ENCODE measurements around the gene ALPI.

ALPI gene

DNA sequence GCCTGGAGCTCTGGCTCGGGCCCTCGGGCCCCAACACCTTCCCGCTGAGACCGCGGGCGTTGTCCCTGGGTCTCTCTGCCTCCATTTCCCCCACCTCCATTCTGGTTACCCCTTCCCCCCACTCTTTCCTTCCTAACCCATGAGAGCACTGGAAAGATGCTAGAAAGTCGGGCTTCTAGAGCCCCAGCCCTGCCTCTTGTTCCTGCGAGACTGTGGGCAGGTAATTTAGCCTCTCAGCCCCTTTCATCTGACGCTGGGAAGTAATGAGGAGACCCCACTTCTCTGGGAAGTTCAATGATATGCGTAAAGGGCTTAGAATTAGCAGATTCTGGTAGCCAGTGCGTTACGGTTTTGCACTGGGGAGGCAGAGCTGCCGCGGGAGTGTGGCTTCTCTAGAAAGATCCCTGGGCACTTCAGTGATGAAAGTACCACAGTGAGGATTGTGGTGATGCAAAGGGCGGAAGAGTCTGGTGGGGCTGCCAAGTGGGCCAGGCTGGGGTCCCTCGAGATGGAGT, 47.9 kb downstream of the ALPI start:
- TF ChIP-seq, protein P1, sequence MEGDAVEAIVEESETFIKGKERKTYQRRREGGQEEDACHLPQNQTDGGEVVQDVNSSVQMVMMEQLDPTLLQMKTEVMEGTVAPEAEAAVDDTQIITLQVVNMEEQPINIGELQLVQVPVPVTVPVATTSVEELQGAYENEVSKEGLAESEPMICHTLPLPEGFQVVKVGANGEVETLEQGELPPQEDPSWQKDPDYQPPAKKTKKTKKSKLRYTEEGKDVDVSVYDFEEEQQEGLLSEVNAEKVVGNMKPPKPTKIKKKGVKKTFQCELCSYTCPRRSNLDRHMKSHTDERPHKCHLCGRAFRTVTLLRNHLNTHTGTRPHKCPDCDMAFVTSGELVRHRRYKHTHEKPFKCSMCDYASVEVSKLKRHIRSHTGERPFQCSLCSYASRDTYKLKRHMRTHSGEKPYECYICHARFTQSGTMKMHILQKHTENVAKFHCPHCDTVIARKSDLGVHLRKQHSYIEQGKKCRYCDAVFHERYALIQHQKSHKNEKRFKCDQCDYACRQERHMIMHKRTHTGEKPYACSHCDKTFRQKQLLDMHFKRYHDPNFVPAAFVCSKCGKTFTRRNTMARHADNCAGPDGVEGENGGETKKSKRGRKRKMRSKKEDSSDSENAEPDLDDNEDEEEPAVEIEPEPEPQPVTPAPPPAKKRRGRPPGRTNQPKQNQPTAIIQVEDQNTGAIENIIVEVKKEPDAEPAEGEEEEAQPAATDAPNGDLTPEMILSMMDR (conservative IDR thresholded peaks at IDR 0.05), result no peak
- no peak overlapping the region for H3K27ac ChIP-seq

- no peak overlapping the region for H3K27ac ChIP-seq
- TF ChIP-seq, protein P1 (conservative IDR thresholded peaks at IDR 0.05), result no peak
These were observed 48.5 kb downstream of the ALPI start for GRCh38 chr2:232504438-232504837.

GRCh38 chr2:232505856-232506255, 49.9 kb downstream of the ALPI start:
- TF ChIP-seq, protein P1 (conservative IDR thresholded peaks at IDR 0.05), result no peak
- no peak overlapping the region for H3K27ac ChIP-seq

GRCh38 chr2:232506709-232507108, 50.8 kb downstream of the ALPI start:
- H3K27ac ChIP-seq, result no peak overlapping the region
- TF ChIP-seq, protein P1 (conservative IDR thresholded peaks at IDR 0.05), result no peak

DNA sequence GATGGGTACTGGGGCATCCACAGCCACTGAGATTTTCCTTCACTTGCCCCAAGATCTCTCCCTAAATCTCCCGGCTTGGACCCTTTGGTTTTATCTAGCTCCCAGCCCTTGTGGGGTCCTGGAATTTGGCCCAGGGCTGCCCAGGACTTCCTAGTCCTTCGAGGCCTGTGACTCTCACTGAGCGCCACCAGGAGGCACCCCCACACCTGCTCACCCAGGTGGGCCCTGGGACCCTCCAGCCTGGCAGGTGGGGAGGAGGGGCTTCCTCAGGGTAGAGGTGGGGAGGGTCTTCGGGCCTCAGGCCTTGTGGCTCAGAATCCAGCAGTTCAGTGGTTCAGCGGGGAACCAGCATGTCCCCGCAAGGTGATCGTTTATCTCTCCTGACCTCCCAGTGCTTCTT, 52.3 kb downstream of the ALPI start:
- TF ChIP-seq, protein P1 (conservative IDR thresholded peaks at IDR 0.05), result no peak
- no peak overlapping the region for H3K27ac ChIP-seq

All from VCaP (cell line).